HCT116 (cell line): Measurements from ENCODE around the gene GAB2. TPM values are rescaled to one million over a fixed set of nuclear protein-coding genes. Genes with fewer than 3 reads are reported as not detected.

Experiments
- ATAC-seq: fragments of 200-7000 bp; cut with Tn5 transposase; 2 replicates; pipeline ENCODE4 v1.9.1; 2020; ENCODE audit warnings: mild to moderate bottlenecking, moderate library complexity
- BruUV-seq: library from RNA; stranded (reverse); fragments of 400-500 nt; replicated peaks from 2 replicates; lab custom pipeline; 2021; lab: Mats Ljungman, UMichigan
- CTCF ChIA-PET: fragments of 300-600 bp; sonication (Branson Sonifier 250); formaldehyde crosslinking; loops from one replicate; lab custom pipeline; 2021; ENCODE audit warnings: antibody characterized with exemption; lab: Charles Lee
- POLR2A ChIA-PET: fragments of 300-600, 350-600 bp; sonication (Branson Sonifier 250); formaldehyde crosslinking; loops from one replicate; lab custom pipeline; 2021; ENCODE audit warnings: antibody characterized with exemption; lab: Charles Lee
- RAD21 ChIA-PET, 2 experiments: fragments of 300-600 bp; sonication (Branson Sonifier 250); formaldehyde crosslinking; loops; one replicate each; lab custom pipeline; 2023; ENCODE audit warnings: low total read pairs in 2 of 2; ENCODE audit not compliant: uncharacterized antibody in 2 of 2, unreplicated experiment in 2 of 2, low non-redundant PET in 1 of 2; lab: Charles Lee
- DNase-seq: peaks from one replicate; pipeline ENCODE4 v3.0.0-alpha.2; 2010; ENCODE audit warnings: low read depth, low spot score
- H2AFZ ChIP-seq: fragments of 200-600 bp; shearing (Covaris generic), sonication (generic); 2 replicates; pipeline ENCODE4 v1.6.1; 2017; ENCODE audit warnings: low read depth, mixed run types, mixed read lengths, antibody characterized with exemption, low read length; ENCODE audit not compliant: poor library complexity, severe bottlenecking
- H3K27ac ChIP-seq: 2 replicates; pipeline ENCODE4 v1.5.1; 2012; ENCODE audit warnings: low read depth, low read length
- H3K27me3 ChIP-seq: fragments of 200-600 bp; sonication (generic); 2 replicates; pipeline ENCODE4 v1.6.1; 2016; ENCODE audit warnings: mixed run types, low read length, mixed read lengths; ENCODE audit not compliant: insufficient read depth
- H3K36me3 ChIP-seq, 2 experiments: fragments of 200-500 bp in 1 of 2; fragments of 200-600 bp in 1 of 2; sonication (Bioruptor generic) in 1 of 2; sonication (generic) in 1 of 2; 2 replicates each; pipeline versions ENCODE4 v1.5.1 to v1.6.1; 2014 to 2016; ENCODE audit warnings: low read length in 2 of 2, inconsistent platforms in 1 of 2, mixed read lengths in 1 of 2, mixed run types in 1 of 2; ENCODE audit not compliant: insufficient read depth in 2 of 2, control insufficient read depth in 1 of 2
- H3K4me1 ChIP-seq, 2 experiments: fragments of 200-600 bp in 1 of 2; sonication (generic) in 1 of 2; 2 replicates each; pipeline versions ENCODE4 v1.5.1 to v1.6.1; 2012 to 2017; ENCODE audit warnings: low read length in 2 of 2, inconsistent platforms in 1 of 2, mild to moderate bottlenecking in 1 of 2, mixed read lengths in 1 of 2, mixed run types in 1 of 2, moderate library complexity in 1 of 2; ENCODE audit not compliant: insufficient read depth in 2 of 2, control insufficient read depth in 1 of 2
- H3K4me2 ChIP-seq: fragments of 200-600 bp; sonication (generic); 2 replicates; pipeline ENCODE4 v1.6.1; 2017; ENCODE audit warnings: mixed run types, low read length, mixed read lengths
- H3K4me3 ChIP-seq, 2 experiments: fragments of 200-600 bp in 1 of 2; sonication (generic) in 1 of 2; replicated peaks in 1 of 2; 2 replicates each; pipeline ENCODE4 v1.5.1; 2011 to 2016; ENCODE audit warnings: low read length in 2 of 2, control low read depth in 1 of 2, low read depth in 1 of 2, mild to moderate bottlenecking in 1 of 2, mixed read lengths in 1 of 2, mixed run types in 1 of 2
- H3K79me2 ChIP-seq: fragments of 200-600 bp; sonication (generic); 2 replicates; pipeline ENCODE4 v1.6.1; 2017; ENCODE audit warnings: mild to moderate bottlenecking, mixed run types, low read length, moderate library complexity, mixed read lengths; ENCODE audit not compliant: insufficient read depth
- H3K9ac ChIP-seq: fragments of 200-600 bp; sonication (generic); 2 replicates; pipeline ENCODE4 v1.6.1; 2016; ENCODE audit warnings: low read length, mixed read lengths
- H3K9me2 ChIP-seq: fragments of 200-600 bp; sonication (generic), shearing (Covaris generic); 2 replicates; pipeline ENCODE4 v1.6.1; 2017; ENCODE audit warnings: mixed run types, mild to moderate bottlenecking, moderate library complexity; ENCODE audit not compliant: insufficient read depth
- H3K9me3 ChIP-seq, 2 experiments: fragments of 200-500 bp in 1 of 2; fragments of 200-600 bp in 1 of 2; sonication (Bioruptor generic) in 1 of 2; sonication (generic) in 1 of 2; 2 replicates each; pipeline ENCODE4 v1.6.1; 2014 to 2017; ENCODE audit warnings: low read length in 2 of 2, mixed read lengths in 2 of 2, inconsistent platforms in 1 of 2, low read depth in 1 of 2, mild to moderate bottlenecking in 1 of 2, mixed run types in 1 of 2, moderate library complexity in 1 of 2; ENCODE audit not compliant: control insufficient read depth in 1 of 2, insufficient read depth in 1 of 2
- H4K20me1 ChIP-seq: fragments of 200-600 bp; sonication (generic), shearing (Covaris generic); 2 replicates; pipeline ENCODE4 v1.6.1; 2017; ENCODE audit warnings: mixed run types, mild to moderate bottlenecking, moderate library complexity; ENCODE audit not compliant: insufficient read depth
- CEBPB ChIP-seq: IDR thresholded peaks from 2 replicates; pipeline ENCODE4 v1.6.1; 2012; ENCODE audit warnings: low read depth
- ELF1 ChIP-seq: IDR thresholded peaks from 2 replicates; pipeline ENCODE4 v1.6.1; 2012; ENCODE audit warnings: low read depth, borderline replicate concordance
- EZH2 ChIP-seq: fragments of 200-600 bp; sonication (generic); IDR thresholded peaks from 2 replicates; pipeline ENCODE4 v1.6.1; 2017; ENCODE audit warnings: antibody characterized with exemption, mixed run types
- MAX ChIP-seq: IDR thresholded peaks from 2 replicates; pipeline ENCODE4 v1.6.1; 2012
- POLR2A ChIP-seq: IDR thresholded peaks from 2 replicates; pipeline ENCODE4 v1.7.0; 2011; ENCODE audit warnings: borderline replicate concordance; ENCODE audit not compliant: insufficient read depth, insufficient read length; ENCODE audit errors: extremely low read depth
- REST ChIP-seq: IDR thresholded peaks from 2 replicates; pipeline ENCODE4 v1.6.1; 2012; ENCODE audit warnings: low read depth
- ZBTB33 ChIP-seq: IDR thresholded peaks from 2 replicates; pipeline ENCODE4 v1.6.1; 2011; ENCODE audit warnings: mild to moderate bottlenecking, low read length, moderate library complexity; ENCODE audit not compliant: insufficient replicate concordance; ENCODE audit errors: extremely low read depth
- intact Hi-C: fragments of 100-400 bp; cut with micrococcal nuclease; formaldehyde crosslinking; loops from 2 replicates; pipeline ENCODE4 v1.10.0; 2022
- total RNA-seq: library from RNA; stranded (reverse); gene quantifications from one replicate; pipeline ENCODE4 v1.2.1, GENCODE V29; 2021; ENCODE audit not compliant: unreplicated experiment

GAB2 gene
- total RNA-seq, 1 experiment from 2014 or later: 1.9 TPM

- Histone ChIP-seq H3K9ac (no peak overlapping the region), H3K36me3 (no peaks in the 10 kb centered on the region), H3K9me3 (no peaks in the 10 kb centered on the region), H3K4me2 (no peak overlapping the region), H3K4me1 (no peaks in the 10 kb centered on the region), H4K20me1 (no peaks in the 10 kb centered on the region), H3K9me2 (no peaks in the 10 kb centered on the region), H2AFZ (no peak overlapping the region), H3K4me3 (no peak overlapping the region), H3K79me2 (no peaks in the 10 kb centered on the region), H3K27me3 (no peaks in the 10 kb centered on the region), H3K27ac (no peak overlapping the region)
- intact Hi-C loops: no loop called here
- ATAC-seq (no peak), DNase-seq (no peak)
- ChIA-PET POLR2A (no interaction called here), RAD21 (no interaction called here), CTCF (no interaction called here)
- TF ChIP-seq CEBPB (no peak), ZBTB33 (no peak), ELF1 (no peak), REST (no peak), MAX (no peak), POLR2A (no peak), EZH2 (no peak)
- BruUV-seq: no TSS peak
These were observed 188.5 kb downstream of the GAB2 start for GRCh38 chr11:78229106-78229505.
